HG03460 (cell line): ENCODE measurements around the gene IMPACT.

Experiments used
- ATAC-seq: cut with Tn5 transposase; IDR thresholded peaks from one replicate; pipeline ENCODE4 v1.9.1; 2021; ENCODE audit not compliant: unreplicated experiment

The IMPACT gene

DNA sequence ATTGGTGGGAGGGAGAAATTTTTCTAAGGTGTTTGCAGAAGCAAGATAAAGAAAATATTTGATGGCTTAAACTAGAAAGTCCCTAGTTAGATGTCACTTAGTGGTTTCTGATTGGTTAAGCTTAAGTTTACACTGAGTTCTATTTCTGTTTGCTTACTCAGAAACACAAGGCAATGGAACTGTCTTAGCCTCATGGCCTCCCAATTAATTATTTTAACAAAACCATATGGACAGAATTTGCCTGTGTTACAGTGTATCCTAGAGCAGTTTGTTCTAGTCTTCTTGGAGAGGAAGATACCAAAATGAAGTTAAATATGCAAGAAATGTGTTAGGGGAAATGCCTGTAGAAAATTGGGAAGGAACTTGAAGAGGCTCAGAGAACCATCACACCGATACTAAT, 4.6 kb upstream of the IMPACT start:
- ATAC-seq: no peak

DNA sequence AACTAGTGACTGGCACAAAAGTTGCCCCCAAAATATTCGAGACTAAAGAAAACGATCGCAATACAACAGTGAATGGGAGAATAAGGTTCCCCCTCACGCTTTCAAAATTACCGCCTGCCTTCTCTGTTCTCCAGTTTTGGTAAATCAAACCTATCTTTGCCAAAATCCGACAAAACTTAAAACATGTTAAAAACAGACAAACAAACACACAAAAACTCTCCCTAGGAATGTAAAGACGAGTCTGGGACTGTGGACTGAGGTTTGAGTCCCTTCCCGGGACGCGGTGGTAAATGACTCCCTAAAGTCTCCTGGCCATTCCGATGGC, 435 bp upstream of the IMPACT start:
- no peak for ATAC-seq

DNA sequence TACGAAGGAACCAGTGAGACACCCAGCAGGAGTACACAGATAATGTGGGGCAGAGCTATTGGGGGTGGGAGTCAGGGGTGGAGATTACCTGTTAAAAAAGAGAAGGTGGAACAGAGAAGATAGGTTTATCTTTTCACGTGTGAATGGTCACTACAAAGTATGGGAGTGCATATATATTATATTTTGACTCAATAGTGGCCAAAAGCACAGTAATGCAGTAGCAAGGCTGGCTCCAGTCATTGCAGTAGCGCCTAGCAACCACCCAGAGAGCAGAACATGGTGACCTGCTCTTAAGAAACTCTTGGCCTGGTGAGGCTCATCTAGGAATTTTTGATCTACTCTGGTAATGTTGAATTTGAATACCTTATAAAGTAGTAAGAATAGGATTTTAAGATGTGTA, 1.0 kb downstream of the IMPACT start:
- no peak for ATAC-seq

DNA sequence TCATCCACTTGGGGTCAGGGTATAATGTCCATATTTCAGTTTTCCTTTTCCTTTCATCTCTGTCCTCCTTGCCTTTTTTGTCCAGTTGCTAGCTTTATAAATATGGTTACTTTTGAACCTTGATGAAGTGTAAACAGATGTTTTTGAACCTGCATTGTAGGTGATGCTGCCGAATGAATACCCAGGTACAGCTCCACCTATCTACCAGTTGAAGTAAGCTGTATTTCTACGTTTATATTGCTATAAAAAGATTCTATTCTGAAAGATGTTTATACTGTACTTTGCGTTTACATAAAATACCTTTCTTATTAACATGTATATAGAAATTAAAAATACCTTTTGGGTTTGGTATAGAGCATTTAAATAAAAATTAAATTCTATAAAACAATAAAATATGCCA, 2.2 kb downstream of the IMPACT start:
- no peak for ATAC-seq

DNA sequence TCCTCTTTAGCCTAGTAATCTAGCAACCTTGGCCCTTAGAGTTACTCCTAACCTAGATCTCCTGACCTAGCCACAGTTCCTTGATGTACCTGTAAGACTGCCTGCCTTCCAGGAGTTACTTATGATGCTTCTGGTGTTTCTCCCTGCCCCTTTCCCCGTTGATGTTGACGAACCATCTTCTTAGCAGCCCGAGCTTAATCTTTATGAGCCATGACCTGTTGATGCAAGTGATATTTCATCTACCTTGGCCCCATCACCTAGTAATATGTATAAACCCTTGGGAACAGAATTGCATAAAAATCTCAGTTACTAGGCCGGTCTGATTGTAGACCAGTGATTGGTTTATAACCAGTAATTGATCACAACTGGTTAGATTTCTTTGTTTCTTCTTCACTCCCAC, 2.7 kb downstream of the IMPACT start:
- no peak for ATAC-seq

DNA sequence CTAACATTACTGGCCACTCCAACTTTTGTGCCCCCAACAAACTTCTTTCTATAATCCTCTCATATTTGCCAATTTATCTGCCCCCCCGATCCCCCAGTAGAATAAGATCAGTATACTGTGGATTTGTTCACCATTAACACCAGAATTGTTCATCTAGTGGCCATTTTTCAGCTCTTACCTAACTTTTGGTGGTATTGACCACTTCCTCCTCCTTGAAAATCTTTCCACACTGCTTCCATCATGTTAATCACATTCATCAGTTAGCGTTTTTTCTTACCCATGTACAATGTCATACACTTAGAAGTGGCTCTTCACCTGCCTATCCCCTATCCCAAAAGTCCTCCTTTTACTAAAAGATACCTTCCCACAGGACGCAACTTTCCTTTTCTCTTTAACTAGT, 6.1 kb downstream of the IMPACT start:
- no peak for ATAC-seq

DNA sequence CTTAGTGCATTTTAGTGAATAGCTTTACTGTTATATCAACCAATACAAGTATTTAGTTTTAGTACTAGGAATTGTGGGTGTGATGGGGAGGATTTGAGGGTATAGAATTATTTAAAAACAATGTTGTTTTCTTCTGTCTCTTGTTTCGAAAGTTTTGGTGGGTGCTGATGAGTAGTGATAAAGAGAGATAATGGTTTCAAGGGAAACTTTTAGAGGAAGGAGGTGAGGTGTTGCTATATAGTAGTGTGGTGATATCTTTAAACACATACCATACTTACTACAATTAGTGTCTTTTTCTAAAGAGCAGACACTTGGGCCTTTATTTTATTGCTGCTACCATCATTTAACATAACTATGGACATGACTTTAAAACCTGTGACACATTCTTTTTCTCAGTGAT, 10.5 kb downstream of the IMPACT start:
- no peak for ATAC-seq

DNA sequence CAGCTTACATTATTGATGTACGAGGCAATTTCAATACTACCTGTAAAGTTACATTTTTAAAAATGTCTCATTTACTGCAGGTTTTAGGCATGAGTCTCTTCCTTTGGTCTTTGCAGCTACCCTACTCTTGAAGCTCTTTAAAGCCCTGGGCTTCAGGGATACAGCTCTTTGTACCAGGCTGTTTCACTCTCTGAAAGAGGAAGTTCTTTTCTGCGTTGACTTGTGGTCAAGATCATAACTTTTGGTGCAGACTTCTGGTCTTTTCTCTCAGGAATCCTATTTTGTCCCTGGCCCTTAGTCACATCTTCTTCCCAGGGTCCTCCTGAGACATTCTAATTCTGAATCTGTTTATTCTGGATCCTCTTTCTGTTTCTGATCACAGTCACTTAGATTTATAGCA, 17.4 kb downstream of the IMPACT start:
- no peak for ATAC-seq

DNA sequence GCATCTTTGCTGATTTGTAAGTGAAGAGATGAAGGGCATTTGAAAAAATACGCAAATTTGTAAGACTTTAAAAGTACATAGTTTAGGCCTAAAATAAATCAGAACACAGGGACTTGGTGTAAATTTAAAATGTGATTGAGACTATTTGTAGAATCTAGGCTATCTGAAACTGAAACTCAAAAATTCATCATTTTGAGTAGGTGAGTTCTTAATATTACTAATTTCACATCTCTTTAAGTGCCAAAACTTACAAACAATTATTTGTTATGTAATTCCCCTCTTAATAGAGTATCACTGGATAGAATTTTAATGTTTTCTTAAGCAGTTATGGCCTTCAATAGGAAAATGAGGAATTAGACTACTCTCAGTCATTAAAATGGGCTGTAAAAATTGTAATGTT, 20.0 kb downstream of the IMPACT start:
- ATAC-seq: peak; percentile 58

DNA sequence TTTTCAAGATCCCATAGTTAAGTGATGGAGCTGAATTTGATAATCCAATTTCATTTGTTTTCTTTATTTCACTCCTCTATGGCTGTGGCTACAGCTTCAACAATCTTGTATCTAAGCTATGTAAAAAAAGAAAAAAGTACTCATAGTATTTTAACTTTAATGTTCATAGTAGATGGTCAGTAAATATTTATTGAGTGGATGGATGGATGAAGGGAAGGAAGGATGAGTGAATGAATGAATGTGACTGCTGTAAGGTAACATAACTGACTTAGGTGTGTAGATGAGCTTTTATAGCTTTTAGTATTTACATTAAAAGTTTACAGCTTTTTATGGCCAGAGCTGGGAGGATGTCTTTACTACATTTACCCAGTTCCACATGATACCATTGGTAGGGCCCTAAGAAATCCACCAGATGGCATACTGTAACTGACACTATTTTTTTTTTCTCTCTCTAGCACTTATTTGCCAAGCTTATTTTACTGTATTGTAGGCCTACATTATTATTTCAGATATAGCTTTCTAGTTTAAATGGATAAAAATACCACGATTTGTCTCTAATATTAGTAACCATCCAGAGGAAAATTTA, 20.6 kb downstream of the IMPACT start:
- ATAC-seq: no peak

DNA sequence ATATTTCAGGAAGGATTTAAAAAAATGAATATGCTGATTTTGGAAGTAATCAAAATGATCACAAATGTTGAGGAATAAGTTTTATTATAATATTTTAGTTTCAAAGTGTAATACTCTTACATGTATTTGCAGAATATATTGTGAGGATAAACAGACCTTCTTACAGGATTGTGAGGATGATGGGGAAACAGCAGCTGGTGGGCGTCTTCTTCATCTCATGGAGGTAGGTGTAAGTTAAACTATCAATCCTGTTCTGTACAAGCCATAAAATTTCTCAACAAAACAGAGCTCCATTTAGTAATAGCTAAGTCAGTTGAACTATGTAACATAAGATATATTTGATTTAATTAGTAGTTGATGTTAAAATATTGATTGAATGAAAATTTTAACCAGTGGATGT, 21.5 kb downstream of the IMPACT start:
- no peak for ATAC-seq

DNA sequence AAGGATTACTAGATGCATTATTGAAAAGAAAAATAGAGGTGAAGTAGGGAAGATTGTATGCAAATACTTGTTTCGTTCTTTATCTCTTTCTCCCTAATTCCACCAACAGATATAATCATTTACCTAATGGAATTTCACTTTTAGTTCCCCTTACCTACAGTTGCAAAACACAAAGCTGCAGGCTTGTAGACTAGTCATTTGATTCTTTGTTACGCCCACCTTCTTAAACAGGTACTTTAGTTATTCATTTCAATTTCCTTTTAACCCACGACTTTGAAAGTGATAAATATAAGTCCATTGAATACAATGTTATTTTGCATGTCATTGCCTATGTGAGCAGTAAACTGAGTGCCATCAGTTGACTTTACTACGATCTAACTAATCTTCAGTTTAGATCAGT, 30.1 kb downstream of the IMPACT start:
- ATAC-seq: peak; percentile 79

DNA sequence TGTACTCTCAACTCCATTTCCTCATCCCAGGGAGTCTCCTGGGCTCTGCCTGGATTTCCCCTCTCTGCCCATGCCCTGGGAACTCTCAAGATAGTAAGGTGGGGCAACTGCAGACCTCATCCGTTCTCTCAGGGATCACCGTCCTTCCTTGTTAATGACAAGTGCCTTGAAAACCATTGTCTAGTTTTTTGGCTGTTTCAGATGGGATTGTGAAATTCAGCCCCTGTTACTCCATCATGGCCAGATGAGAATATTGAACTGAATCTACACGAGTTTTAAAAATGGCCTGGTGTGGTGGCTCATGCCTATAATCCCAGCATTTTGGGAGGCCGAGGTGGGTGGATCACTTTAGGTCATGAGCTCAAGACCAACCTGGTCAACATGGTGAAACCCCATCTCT, 33.3 kb downstream of the IMPACT start:
- ATAC-seq: no peak

DNA sequence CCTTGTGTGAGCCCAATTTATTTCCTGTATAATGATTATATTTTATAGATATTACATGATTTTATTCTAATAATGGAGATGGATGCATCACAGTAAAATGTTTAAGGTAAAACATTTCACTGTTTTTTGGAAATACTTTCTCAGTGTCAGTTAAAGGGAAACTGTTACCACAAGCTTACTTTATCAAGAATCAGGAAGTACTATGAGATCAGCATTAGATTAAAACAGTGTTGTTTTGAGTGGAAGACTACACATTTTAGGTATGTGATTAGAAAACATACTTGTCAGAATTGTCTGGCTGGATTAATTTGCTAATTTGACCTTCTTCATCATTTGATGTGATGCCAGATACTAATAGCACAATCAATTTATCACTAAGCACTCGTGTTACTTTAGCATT, 33.9 kb downstream of the IMPACT start, which contains the start of gene HRH4:
HRH4 (plus strand) TSS at position 250 of the 400 bp plus-strand sequence; CDS start at position 342, 92 bp downstream.
- no peak for ATAC-seq

DNA sequence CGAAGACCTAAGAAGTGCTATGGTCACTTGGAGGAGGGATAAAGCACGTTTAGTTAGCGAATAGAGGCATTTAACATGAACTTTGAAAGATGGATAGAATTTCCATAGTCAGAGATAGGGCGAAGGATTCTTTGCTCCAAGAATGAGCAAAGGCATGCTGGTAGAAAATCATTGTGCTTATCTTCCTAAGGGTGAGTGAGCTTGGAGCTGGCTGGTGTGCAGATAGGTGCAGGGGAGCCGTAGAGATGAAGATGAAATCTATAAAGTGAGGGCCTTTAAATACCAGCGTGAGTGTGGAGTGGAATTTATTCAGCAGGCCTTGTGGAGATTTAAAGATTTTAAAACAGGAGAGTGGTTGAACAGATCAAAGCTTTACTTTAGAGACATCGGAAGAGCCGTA, 35.5 kb downstream of the IMPACT start:
- no peak for ATAC-seq

DNA sequence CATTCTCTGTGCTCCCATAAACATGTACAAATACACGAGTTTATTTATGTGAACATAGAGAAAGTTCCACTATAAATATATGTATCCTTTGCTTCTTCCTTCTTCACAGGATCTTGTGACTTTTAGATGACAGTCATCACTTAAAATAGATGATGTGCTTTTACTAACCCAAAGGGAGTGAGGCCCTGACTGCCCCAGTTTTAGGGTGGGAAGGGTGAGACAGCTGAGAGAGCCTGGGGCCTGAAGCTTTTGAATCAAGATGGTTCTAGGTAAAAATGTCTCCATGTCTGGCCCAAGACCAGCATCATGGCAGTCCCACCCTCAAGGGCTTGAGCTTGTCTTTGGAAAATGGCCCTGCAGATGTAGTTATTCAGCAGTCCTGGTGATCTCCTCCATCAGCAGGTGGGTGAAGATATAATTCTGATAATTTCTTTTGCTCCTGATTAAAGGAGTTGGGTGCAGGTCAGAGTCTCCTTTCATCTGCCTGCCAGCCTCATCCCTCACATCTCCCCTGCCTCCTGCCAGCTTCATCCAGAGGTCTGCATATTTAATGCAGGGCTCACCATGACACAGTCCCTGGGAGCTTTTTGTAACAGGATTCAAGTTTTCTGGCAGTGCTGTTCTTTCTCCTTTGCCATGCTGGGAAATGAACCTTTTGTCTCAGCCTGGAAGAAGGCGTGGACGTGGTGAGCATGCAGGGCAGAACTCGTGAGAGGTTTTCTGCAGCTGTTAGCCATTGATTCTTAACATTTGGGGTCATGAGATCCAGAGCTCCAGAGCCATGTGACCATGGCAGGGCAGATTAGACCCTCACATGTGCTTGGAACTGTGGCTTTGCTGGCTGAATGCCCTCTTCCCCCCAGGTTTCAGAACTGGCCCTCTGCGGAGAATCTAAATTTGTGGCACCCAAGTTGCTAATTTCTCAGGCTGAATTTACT, 36.6 kb downstream of the IMPACT start:
- no peak for ATAC-seq

DNA sequence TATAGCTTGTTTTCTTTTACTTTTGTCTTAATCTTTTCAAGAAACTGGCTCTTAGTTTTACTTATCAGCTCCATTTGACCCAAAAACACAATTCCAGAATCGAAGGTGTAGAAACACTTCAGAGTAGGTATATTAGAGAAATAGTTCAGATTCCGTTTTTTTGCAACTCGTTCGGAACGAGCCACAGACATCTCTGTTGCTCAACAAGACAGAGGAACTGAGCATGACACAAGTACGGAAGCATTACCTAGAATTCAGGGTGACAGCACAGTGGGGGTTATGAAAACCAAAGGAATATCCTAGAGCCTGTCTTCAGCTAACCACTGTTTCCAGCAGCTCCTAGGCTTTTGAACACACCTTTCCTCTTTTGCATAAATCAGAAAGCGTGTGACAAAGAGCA, 39.0 kb downstream of the IMPACT start:
- ATAC-seq: no peak

DNA sequence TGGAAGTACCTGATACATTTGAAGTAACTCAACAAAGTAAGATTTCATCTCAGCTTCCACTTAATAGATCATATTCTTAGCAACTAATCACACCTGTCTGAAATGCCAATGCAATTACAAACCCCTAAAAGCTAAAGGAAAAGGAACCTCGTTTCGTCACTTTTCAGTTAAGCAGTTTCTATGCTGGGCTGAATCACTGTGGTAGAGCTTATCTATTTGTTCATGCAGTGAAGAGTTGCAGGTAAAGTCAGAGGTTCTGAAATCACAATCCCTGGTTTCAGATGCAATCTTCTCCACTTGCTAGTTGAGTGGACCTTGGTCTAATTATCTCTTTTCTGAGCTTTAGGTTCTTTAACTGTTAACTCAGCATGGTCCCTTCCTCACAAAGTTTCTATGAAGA, 40.3 kb downstream of the IMPACT start:
- ATAC-seq: no peak

DNA sequence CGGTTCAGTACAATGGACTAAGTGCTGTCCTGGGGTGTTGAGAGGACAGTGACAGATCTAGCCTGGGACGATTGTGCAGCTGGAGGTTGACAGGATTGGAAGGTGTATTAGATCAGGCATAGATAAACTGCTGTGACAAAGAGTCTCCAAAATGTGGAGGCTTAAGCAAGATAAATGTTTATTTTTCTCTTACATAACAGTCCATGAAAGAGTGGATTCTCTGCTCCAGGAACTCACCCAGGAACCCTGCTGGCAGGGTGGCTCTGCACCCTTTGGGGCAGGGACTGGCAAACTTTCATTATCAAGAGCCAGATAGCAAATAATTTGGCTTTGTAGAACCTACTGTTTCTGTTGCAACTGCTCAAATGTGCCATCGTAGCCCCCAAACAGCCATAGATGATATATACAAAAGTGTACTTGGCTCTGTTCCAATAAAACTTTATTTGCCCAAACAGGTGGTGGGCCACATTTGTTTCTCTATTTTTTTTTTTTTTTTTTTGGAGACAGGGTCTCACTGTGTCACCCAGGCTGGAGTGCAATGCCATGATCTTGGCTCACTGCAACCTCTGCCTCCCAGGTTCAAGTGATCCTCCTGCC, 43.6 kb downstream of the IMPACT start:
- ATAC-seq: no peak

DNA sequence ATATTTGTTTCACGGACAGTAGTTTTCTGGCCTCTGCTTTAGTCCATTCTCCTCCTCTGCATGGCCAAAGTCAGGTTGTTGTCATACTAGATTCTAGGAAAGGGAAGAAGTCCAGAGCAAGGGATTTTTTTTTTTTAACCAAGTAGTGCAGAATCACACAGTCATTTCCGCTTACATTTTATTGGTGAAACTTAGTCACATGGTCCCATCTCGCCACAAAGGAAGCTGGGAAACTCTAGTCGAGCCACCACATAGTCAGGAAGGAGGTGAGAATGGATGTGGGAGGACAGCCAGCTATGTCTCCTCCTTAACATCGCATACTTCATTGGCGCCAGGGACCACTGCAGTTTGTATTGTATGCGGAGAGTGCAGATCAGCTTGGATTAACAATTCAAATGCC, 44.3 kb downstream of the IMPACT start:
- ATAC-seq: no peak

DNA sequence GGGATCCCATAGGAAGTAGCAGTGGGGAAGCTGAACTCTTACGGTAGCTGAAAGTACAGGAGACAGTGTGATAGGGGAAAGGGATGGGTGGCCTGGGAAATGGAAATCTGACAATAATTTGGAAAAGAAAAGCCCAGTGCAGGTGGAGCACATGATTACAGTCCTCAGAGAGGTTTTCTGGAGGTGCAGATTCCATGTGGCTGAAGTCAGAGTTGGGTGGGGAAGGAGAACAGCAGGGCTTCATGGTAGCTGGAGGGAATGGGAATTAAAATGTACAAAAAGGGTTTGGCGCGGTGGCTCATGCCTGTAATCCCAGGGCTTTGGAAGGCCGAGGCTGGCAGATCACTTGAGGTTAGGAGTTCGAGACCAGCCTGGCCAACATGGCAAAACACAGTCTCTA, 46.1 kb downstream of the IMPACT start:
- ATAC-seq: no peak

DNA sequence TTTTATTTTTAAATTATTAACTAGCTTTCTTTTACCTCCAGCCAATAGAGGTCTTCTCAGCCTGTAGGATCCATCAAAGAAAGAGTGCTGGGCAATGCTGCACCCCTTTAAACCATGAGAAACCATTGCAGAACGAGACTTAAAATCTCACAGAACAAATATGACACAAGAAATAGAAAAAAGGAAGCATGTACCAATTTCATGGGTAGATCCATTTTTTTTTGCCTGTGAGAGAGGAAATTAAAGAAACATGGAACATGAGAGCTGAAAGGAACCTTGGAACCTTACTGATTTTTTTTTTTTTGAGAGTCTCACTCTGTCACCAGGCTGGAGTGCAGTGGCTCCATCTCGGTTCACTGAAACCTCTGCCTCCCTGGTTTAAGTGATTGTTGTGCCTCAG, 47.9 kb downstream of the IMPACT start:
- ATAC-seq: no peak
